Activated naive CD8-positive, alpha-beta T cell treated with anti-CD3 and anti-CD28 coated beads, Interleukin-2, amount 50 U/mL, for 16 hours (primary cell): ENCODE data around the gene NOTUM.

Experiments
- DNase-seq: peaks from one replicate; pipeline ENCODE4 v3.0.0-alpha.2; 2020; ENCODE audit warnings: low read depth, low spot score

Gene NOTUM

DNA sequence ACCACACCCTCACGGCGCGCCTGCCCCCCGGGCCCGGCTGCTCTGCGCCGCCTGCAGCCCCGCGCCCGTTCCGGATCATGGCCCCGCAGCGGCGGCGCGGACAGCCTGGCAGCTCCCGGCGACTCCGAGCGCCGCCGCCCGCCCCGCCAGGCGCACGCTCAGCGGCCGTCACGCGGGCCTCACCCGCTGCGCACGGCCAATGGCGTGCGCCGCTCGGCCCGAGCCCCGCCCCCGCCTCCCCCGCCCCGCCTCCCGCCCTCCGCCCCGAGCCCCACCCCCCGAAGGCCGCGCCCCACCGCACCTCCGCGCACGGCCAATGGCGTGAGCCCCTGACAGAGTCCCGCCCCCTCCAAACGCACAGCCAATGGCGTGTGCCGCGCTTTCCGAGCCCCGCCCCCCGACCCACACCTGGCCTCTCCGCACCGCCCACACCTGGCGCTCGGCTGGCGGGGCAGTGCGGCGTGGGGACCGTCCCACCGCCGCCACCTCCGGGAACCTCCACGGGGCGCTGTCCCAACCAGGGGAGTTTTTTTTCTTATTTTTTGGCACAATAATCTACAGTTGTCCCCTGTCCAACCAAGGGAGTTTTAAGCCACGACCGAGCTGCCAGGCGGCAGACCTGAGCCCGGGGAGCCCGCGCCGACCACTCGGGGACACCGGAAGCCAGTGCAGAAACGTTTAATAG lies 49.6 kb downstream of the NOTUM start, which contains the start of gene PCYT2:
Gene PCYT2 (minus strand): TSS at position 123 of the 685 bp plus-strand sequence. CDS start 44 bp downstream, at position 79.
- DNase-seq = peak; percentile 86

DNA sequence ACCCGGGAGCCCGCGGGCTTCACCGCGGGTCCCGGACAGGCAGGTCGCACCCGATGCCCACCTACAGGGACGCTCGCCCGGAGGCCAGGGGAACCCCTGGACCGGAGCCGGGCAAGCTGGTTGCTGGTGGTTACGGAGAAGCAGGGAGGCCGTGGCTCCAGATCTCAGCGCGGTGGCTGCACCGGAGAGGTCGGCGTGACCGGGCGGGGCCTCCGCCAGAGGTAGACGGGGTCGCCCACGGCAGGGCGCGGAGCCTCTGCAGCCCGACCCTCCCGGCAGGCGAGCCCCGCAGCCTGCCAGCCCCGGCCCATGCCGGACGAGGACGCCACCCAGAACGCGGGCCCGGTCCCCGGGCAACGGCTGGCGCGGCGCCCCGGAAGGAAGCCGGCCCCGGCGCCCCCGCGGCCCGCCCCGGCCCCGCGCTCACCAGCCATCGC lies 50.1 kb downstream of the NOTUM start:
- DNase-seq = no peak

DNA sequence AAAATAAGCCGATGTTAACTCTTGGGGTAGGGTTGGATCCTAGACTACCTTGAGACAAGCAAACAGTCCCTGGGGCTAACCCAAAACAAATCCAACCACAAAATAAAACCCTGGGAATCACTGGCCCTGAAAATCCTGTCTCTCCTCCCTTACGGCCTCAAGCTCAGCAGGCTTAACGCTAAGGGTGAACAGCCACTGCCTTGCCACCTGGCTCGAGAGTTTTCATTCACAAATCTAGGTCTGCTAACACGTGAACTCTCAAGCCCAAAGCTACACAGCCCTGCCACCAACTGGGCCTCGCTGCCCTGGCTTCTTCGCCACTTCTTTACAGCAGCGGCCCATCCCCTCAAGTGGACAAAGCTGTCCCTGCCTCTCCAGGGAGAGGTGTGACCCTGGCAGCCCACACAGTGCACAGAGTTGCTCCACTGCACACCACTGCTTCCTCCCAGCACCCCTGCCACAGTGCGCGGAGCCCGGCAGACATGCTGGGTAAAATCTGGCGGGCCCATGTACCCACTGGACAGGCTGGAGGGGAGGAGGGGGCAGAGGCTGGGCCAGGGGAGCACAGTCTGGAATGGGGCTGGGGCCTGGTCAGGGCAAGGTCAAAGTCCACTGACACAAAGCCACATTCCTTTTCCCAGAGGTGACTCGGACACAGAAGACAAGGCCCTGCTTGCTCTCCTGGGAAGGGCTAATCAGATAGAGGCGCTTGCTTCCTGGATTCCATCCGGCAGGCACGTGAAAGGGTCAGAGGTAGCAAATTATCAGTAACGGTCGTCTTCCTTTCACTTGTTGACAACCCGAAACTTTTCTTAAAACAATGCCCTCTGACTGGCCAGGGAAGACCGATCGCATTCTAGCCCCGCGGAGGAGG lies 50.8 kb downstream of the NOTUM start:
- no peak for DNase-seq

DNA sequence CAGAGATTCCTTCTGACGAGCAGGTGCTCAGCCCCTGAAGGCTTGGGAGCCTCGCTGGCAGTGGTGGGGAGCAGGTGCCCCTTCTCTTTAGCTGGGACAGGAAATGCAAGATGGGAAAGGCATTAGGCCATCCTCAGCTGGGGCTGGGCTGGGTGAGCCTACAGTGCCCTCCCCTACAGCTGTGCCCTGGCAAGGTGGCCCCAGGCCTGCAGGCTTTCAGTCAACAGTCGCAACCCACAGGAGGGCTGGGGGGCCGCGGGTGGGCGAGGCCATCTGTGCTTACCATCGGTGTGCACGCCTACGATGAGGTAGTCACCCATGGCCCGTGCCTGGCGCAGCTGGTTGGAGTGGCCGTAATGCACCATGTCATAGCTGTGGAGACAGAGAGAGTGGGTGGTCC lies 51.8 kb downstream of the NOTUM start:
- no peak for DNase-seq

DNA sequence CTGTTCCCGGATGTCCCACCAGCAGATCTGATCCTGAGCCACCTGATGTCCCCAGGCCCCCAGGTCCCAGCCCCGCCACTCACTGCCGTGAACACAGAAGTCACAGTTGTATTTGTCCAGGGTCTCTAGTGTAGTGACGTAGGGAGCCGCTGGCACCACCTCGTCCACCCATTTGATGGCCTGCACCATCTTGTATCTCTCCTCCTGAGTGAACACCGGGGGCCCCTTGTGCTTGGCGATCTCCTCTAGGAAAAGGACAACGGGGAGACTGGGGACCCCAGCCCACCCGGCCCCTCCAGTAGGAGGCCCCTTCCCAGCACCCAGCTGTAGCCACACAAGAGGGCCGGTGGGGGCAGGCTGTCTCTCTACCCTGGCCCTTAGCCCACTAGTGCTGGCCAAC lies 52.2 kb downstream of the NOTUM start:
- no peak for DNase-seq

GRCh38 chr17:81907219-81908145 lies 53.5 kb downstream of the NOTUM start:
- DNase-seq = no peak

GRCh38 chr17:81906476-81907218 lies 54.3 kb downstream of the NOTUM start:
- no peak for DNase-seq

DNA sequence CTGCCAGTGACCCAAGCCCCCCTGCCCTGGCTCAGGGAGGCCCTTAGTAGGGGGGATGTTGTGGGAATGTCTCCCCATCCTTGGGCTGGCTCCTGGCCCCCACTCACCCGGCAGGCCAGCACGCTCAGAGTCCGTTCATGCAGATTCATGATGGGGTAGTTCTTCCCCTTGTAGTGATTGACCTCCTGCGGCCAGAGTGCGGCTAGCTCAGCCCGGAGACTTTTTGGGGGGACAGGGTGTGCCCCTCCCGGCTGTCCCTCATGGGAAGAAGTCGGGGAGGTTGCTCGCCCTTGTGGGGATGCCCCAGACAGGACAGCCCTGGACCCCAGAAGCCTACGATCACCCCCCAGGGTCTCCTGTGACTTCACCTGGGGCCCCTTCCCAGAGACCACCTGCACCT lies 55.0 kb downstream of the NOTUM start:
- DNase-seq = no peak

DNA sequence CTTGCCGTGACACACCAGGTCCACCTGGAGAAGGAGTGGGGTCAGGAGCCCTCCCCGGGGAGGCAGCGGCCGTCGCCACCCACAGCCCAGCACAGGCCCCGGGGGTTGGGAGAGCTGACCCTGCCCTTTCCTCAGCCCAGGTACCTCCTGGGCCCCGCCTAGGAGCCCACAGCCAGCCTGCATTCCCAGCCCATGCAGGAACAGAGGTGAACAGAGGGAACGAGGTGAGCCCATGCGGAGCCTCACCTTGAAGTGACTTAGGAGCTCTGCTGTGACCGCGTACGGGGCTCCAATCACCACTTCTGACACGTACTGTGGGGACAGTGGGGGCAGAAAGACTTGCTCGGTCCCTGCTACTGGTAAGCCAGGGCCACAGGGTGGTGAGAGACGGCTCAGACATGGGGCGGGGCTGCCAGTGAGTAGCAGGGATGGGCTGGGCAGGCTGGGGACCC lies 55.5 kb downstream of the NOTUM start:
- no peak for DNase-seq

- no peak for DNase-seq
These were observed 56.2 kb downstream of the NOTUM start for GRCh38 chr17:81904600-81905423.

- no peak for DNase-seq
These were observed 56.9 kb downstream of the NOTUM start for GRCh38 chr17:81903896-81904599.

GRCh38 chr17:81903415-81903831 lies 57.6 kb downstream of the NOTUM start:
- no peak for DNase-seq

DNA sequence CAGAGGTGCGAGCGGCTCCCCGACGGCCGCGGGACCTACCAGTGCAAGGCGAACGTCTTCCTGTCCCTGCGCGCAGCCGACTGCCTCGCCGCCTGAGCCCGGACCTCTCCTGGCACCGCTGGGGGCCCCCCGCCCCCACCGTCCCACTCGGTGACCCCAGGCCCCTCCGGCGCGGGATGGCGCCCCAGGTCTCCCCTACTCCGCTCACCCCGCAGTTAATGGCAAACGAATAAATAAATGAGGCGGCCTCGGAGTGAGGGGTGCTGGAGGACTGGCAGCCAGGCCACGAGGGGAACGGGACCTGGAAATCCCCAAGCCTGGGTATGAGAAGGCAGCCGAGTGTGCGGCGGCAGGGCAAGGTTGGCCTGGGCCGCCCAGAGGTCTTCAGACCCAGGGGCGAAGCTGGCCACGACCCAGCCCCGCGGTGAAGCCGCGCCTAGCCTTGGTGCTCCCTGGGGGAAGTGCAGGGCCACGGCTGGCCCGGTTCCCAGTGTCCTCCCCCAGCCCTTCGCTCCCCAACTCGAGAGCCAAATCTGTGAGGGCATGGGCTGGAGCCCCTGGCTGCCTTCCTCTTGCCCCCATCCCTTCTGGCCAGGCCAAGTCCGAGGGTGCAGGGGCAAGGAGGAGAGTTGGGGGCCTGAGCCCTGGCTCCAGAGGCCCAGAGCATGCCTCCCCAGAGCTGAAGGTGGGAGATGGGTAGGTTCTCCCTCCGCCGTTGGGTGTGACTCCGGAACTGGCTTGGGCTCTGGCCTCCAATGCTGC lies 58.2 kb downstream of the NOTUM start:
- DNase-seq = no peak
